Panc1 (cell line): ENCODE results near the gene SUN1. TPM values are rescaled to one million over a fixed set of nuclear protein-coding genes. Genes with fewer than 3 reads are reported as not detected.
A peak's percentile ranks its signal among the peaks of the same experiment; 100 is the strongest.

ENCODE experiments used
- ATAC-seq: fragments of 200-7000 bp; cut with Tn5 transposase; 2 replicates; pipeline ENCODE4 v1.9.1; 2020; ENCODE audit warnings: mild to moderate bottlenecking, moderate library complexity
- BruUV-seq: library from RNA; stranded (reverse); fragments of 400-500 nt; replicated peaks from 2 replicates; lab custom pipeline; 2021; lab: Mats Ljungman, UMichigan
- CTCF ChIA-PET: fragments of 300-600 bp; sonication (Branson Sonifier 250); formaldehyde crosslinking; loops from one replicate; lab custom pipeline; 2022; ENCODE audit warnings: antibody characterized with exemption; lab: Charles Lee
- POLR2A ChIA-PET: fragments of 300-600 bp; sonication (Branson Sonifier 250); formaldehyde crosslinking; loops from one replicate; lab custom pipeline; 2022; ENCODE audit warnings: antibody characterized with exemption; lab: Charles Lee
- DNase-seq: peaks from one replicate; pipeline ENCODE4 v3.0.0-alpha.2; 2010; ENCODE audit warnings: low read depth, low spot score
- H3K27ac ChIP-seq: 2 replicates; pipeline ENCODE4 v1.5.1; 2011; ENCODE audit warnings: mild to moderate bottlenecking, low read length, inconsistent platforms
- H3K27me3 ChIP-seq: fragments of 200-500 bp; sonication (Bioruptor generic); 2 replicates; pipeline ENCODE4 v1.6.0; 2014; ENCODE audit warnings: low read length, inconsistent platforms; ENCODE audit not compliant: control insufficient read depth, insufficient read depth
- H3K36me3 ChIP-seq: fragments of 200-500 bp; sonication (Bioruptor generic); 2 replicates; pipeline ENCODE4 v1.5.1; 2014; ENCODE audit warnings: inconsistent platforms, mild to moderate bottlenecking, low read length, moderate library complexity; ENCODE audit not compliant: control insufficient read depth, insufficient read depth
- H3K4me1 ChIP-seq: 2 replicates; pipeline ENCODE4 v1.5.1; 2011; ENCODE audit warnings: inconsistent platforms, mild to moderate bottlenecking, low read length, moderate library complexity; ENCODE audit not compliant: control insufficient read depth, insufficient read depth
- H3K4me3 ChIP-seq, 2 experiments: 2 replicates each; pipeline ENCODE4 v1.5.1; 2011 to 2012; ENCODE audit warnings: low read depth in 2 of 2, low read length in 2 of 2, mild to moderate bottlenecking in 2 of 2, inconsistent platforms in 1 of 2, moderate library complexity in 1 of 2
- H3K9me3 ChIP-seq: fragments of 200-500 bp; sonication (Bioruptor generic); 2 replicates; pipeline ENCODE4 v1.5.1; 2014; ENCODE audit warnings: low read depth, mild to moderate bottlenecking, inconsistent platforms, low read length, moderate library complexity; ENCODE audit not compliant: control insufficient read depth, insufficient read depth
- POLR2AphosphoS5 ChIP-seq: IDR thresholded peaks from 2 replicates; pipeline ENCODE4 v1.6.1; 2012; ENCODE audit warnings: mild to moderate bottlenecking, low read depth, low read length, moderate library complexity
- SIN3A ChIP-seq: IDR thresholded peaks from 2 replicates; pipeline ENCODE4 v1.6.1; 2012; ENCODE audit warnings: low read depth, mild to moderate bottlenecking, low read length, moderate library complexity, borderline replicate concordance; ENCODE audit not compliant: insufficient read depth
- TCF7L2 ChIP-seq: IDR thresholded peaks from 2 replicates; pipeline ENCODE4 v1.6.1; 2011; ENCODE audit warnings: mild to moderate bottlenecking, low read depth, low read length, inconsistent platforms
- in situ Hi-C: cut with HindIII; loops from 2 replicates; pipeline ENCODE4 v1.10.0; 2016; ENCODE audit warnings: low sequenced_read_pairs, low pct_unique_long_range_greater_than_20kb
- intact Hi-C: fragments of 100-400 bp; cut with micrococcal nuclease; formaldehyde crosslinking; loops from one replicate; pipeline ENCODE4 v1.10.0; 2022; ENCODE audit not compliant: unreplicated experiment
- total RNA-seq: library from RNA; stranded (reverse); gene quantifications from one replicate; pipeline ENCODE4 v1.2.1, GENCODE V29; 2021; ENCODE audit not compliant: unreplicated experiment
- TF ChIP-seq, protein P1 (sequence below), 2 experiments: IDR thresholded peaks; 2 replicates each; pipeline ENCODE4 v1.6.1; 2011 to 2012; ENCODE audit warnings: low read depth in 2 of 2, control low read depth in 1 of 2, low read length in 1 of 2, mild to moderate bottlenecking in 1 of 2, moderate library complexity in 1 of 2; ENCODE audit not compliant: insufficient read depth in 1 of 2
- TF ChIP-seq, protein P2 (sequence below): fragments of 450-650 bp; IDR thresholded peaks from 2 replicates; pipeline ENCODE4 v1.5.1; 2017; ENCODE audit warnings: mild to moderate bottlenecking

The SUN1 gene
- total RNA-seq, 1 experiment from 2014 or later = 244 TPM

DNA sequence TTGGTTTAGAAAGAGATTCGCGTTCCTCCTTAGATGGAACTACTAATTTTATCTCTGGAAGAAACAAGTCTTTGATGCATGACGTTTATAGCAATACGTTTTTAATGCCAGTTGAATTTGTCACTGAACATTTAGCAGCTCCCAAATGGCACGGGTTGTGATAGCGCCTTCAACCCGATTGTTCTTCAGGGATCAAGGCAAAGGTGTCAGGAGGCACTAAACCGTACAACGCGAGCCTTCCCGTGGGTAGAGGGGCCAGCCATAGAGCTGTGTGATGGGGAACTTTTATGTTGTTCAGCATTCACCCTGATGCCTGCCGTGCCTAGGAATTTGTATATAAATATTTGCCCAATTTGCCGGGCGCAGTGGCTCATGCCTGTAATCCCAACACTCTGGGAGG, 47.4 kb downstream of the SUN1 start:
- ChIA-PET CTCF (interaction anchor here (0.5 kb wide), 1 partner anchor 383 kb away, joined by 6 read pairs; no protein-coding TSS in a partner anchor), POLR2A (no interaction called here)
- H3K4me3 ChIP-seq = no peak overlapping the region
- peaks cover 49% of the 10 kb centered on the region for H3K4me1 ChIP-seq
- no peaks in the 10 kb centered on the region for H3K9me3 ChIP-seq
- no peak overlapping the region for H3K27ac ChIP-seq
- H3K27me3 ChIP-seq = no peaks in the 10 kb centered on the region
- ATAC-seq (no peak), DNase-seq (no peak)
- BruUV-seq = no TSS peak
- intact Hi-C loops = no loop called here
- in situ Hi-C loops = no loop called here
- H3K36me3 ChIP-seq = no peaks in the 10 kb centered on the region; the same call in 1 of the 2 replicates
- TF ChIP-seq, protein P1, sequence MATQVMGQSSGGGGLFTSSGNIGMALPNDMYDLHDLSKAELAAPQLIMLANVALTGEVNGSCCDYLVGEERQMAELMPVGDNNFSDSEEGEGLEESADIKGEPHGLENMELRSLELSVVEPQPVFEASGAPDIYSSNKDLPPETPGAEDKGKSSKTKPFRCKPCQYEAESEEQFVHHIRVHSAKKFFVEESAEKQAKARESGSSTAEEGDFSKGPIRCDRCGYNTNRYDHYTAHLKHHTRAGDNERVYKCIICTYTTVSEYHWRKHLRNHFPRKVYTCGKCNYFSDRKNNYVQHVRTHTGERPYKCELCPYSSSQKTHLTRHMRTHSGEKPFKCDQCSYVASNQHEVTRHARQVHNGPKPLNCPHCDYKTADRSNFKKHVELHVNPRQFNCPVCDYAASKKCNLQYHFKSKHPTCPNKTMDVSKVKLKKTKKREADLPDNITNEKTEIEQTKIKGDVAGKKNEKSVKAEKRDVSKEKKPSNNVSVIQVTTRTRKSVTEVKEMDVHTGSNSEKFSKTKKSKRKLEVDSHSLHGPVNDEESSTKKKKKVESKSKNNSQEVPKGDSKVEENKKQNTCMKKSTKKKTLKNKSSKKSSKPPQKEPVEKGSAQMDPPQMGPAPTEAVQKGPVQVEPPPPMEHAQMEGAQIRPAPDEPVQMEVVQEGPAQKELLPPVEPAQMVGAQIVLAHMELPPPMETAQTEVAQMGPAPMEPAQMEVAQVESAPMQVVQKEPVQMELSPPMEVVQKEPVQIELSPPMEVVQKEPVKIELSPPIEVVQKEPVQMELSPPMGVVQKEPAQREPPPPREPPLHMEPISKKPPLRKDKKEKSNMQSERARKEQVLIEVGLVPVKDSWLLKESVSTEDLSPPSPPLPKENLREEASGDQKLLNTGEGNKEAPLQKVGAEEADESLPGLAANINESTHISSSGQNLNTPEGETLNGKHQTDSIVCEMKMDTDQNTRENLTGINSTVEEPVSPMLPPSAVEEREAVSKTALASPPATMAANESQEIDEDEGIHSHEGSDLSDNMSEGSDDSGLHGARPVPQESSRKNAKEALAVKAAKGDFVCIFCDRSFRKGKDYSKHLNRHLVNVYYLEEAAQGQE (IDR thresholded peaks at IDR 0.05; ENCODE audit: insufficient read depth in 1 of 2, low read depth in 2 of 2, low read length in 1 of 2) = no peak
- TF ChIP-seq, protein P2, sequence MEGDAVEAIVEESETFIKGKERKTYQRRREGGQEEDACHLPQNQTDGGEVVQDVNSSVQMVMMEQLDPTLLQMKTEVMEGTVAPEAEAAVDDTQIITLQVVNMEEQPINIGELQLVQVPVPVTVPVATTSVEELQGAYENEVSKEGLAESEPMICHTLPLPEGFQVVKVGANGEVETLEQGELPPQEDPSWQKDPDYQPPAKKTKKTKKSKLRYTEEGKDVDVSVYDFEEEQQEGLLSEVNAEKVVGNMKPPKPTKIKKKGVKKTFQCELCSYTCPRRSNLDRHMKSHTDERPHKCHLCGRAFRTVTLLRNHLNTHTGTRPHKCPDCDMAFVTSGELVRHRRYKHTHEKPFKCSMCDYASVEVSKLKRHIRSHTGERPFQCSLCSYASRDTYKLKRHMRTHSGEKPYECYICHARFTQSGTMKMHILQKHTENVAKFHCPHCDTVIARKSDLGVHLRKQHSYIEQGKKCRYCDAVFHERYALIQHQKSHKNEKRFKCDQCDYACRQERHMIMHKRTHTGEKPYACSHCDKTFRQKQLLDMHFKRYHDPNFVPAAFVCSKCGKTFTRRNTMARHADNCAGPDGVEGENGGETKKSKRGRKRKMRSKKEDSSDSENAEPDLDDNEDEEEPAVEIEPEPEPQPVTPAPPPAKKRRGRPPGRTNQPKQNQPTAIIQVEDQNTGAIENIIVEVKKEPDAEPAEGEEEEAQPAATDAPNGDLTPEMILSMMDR = no peak
- no peak for TF ChIP-seq POLR2AphosphoS5
- TF ChIP-seq TCF7L2 = no peak
- no peak for TF ChIP-seq SIN3A

DNA sequence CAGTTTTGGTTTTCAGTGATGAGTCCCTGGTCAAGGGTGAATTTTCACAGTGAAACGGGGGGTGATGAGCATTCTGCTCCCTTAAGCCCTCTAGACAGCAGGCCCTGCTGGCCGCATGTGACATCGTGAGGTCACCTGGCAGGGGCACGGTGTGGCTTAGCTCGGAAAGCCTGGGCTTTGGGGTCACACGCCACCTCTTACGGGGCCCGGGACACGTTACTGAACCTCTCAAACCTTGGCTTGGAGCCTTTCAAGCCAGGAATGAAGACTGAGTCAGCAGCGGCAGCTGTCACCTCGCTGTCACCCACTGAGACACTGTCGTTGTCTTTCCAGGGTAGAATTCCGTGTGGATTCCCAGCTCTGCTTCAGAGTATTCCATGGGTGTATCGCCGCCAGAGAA, 48.2 kb downstream of the SUN1 start:
- ChIA-PET POLR2A (no interaction called here), CTCF (no interaction called here)
- ATAC-seq (no peak), DNase-seq (no peak)
- Histone ChIP-seq H3K27me3 (no peaks in the 10 kb centered on the region), H3K9me3 (no peaks in the 10 kb centered on the region), H3K27ac (no peak overlapping the region), H3K4me3 (no peak overlapping the region), H3K36me3 (no peaks in the 10 kb centered on the region; the same call in 1 of the 2 replicates), H3K4me1 (peaks cover 45% of the 10 kb centered on the region)
- TF ChIP-seq SIN3A (no peak), TCF7L2 (no peak), POLR2AphosphoS5 (no peak)
- TF ChIP-seq, protein P2 = no peak
- TF ChIP-seq, protein P1 (IDR thresholded peaks at IDR 0.05; ENCODE audit: insufficient read depth in 1 of 2, low read depth in 2 of 2, low read length in 1 of 2) = no peak
- intact Hi-C loops (no loop called here), in situ Hi-C loops (no loop called here)
- BruUV-seq = TSS peak; percentile 82
